Measurements from ENCODE around the gene ABCB11.

Gene ABCB11

GRCh38 chr2:168928113-168928831 is 102.9 kb downstream of the ABCB11 start:
- DNase-seq (ENCODE audit: low spot score): no peak

DNA sequence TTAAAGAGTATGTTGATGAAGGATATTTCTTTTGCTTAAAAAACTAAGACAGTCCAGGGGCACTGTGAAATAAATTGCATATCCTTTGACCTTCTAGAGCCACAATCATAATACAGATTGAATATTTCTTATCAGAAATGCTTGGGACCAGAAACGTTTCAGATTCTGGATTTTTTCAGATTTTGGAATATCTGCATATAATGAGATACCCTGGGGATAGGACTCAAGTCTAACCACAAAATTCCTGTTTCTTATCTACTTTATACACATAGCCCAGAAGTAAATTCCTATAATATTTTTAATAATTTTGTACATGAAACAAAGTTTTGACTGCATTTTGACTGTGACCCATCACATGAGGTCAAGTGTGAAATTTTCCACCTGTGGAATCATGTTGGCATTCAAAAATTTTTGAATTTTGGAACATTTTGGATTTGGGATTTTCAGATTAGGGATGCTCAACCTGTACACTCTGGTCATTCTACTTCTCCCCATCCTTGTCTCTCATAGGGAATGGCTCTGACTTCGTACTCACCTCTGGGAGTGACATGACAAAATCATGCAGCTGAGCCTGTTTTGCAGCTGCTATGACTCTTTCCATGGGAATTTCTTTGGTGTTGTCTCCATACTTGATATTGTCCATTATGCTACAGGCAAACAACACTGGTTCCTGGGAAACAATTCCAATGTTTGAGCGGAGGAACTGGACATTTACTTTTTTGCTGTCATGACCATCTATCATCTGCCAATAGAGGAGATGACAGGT is 104.3 kb downstream of the ABCB11 start:
- no peak for DNase-seq (ENCODE audit: low spot score)

- peak; percentile 37 for DNase-seq (ENCODE audit: low spot score)
These were observed 110.5 kb downstream of the ABCB11 start for GRCh38 chr2:168920504-168921157.

GRCh38 chr2:168916331-168916675 is 114.8 kb downstream of the ABCB11 start:
- DNase-seq (ENCODE audit: low spot score): no peak

- DNase-seq (ENCODE audit: low spot score): no peak
These were observed 115.4 kb downstream of the ABCB11 start for GRCh38 chr2:168915441-168916330.

DNA sequence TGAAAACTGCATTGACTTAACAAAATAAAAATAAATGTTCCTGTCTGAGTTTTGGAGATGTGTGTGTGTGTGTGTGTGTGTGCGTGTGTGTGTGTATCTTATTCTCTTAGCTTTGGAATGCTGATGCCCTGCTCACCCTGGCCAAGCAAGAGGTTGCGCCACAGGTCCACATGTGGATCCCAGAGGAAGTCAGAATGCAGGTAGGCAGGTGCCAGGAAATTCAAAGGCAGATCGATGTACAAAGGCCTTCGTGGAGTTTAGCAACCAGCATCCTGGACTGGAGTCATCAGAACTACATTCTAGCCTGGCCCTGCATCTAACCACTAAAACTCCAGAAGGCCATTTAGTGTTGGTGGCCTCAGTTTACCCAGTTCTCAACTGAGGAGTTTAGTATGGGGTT is 117.6 kb downstream of the ABCB11 start:
- DNase-seq (ENCODE audit: low spot score): no peak

GRCh38 chr2:168912901-168913369 is 118.2 kb downstream of the ABCB11 start:
- peak; percentile 21 for DNase-seq (ENCODE audit: low spot score)

GRCh38 chr2:168912466-168912865 is 118.7 kb downstream of the ABCB11 start:
- no peak for DNase-seq (ENCODE audit: low spot score)

DNA sequence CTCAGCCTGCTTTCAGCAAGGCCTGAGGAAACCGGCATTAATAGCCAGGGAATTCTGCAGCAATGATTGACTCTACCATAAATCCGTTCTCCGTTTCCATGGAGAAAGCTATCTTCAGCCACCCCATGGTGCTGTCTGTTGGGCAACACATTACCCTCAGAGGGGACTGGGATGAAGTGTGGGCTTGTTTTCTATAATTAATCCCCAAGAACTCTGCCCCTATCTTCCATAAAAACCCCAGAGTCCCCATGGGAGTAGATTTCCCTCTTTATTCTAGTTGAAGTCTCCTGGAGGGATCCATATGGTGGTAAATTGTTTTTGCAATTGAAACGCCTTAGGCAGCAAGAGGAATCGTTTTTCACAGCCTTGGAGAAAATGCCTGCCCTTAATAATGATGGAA is 120.8 kb downstream of the ABCB11 start:
- no peak for DNase-seq (ENCODE audit: low spot score)

- no peak for DNase-seq (ENCODE audit: low spot score)
These were observed 123.0 kb downstream of the ABCB11 start for GRCh38 chr2:168907940-168908662.

GRCh38 chr2:168904358-168904757 is 126.8 kb downstream of the ABCB11 start:
- no peak for DNase-seq (ENCODE audit: low spot score)

DNA sequence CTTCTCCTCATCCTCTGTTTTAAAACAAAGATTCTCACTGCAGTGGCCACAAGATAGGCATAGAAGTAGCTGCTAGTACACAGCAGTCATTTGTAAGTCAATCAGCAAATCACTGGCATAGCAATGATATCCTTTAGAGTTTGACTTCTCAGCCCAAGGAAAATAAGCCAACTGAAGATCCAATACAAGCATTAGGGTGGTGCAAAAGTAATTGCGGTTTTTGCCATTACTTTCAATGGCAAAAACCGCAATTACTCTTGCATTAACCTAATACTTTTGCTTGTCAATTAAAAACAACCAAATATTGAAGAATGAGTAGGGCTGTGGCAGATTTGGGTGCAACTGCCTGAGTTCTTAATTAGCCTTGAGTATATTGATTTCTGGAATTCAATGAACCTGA is 127.2 kb downstream of the ABCB11 start:
- no peak for DNase-seq (ENCODE audit: low spot score)

DNA sequence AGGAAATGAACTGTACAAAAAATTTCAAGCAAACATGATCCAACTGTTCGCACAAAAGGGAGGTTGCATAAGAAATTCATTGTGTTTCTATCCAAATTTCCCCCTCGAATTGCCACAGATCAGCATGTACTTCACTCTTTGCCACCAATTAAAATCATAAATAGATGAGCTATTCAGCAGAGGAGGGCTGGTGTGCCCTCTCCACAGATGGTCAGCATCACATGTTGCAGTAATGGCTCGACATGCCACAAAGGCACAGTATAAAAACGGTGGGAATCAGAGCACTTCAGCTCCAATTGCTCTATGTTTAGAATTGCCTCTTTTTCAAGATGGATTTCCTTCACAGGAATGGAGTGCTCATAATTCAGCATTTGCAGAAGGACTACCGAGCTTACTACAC is 130.1 kb downstream of the ABCB11 start, which contains the start of gene G6PC2:
TSS of gene G6PC2 (plus strand) at position 289 of the 400 bp plus-strand sequence. CDS start at position 330, 41 bp downstream.
- no peak for DNase-seq (ENCODE audit: low spot score)

- no peak for DNase-seq (ENCODE audit: low spot score)
These were observed 133.7 kb downstream of the ABCB11 start for GRCh38 chr2:168897449-168897848.

- no peak for DNase-seq (ENCODE audit: low spot score)
These were observed 134.3 kb downstream of the ABCB11 start for GRCh38 chr2:168896783-168897182.

- no peak for DNase-seq (ENCODE audit: low spot score)
These were observed 135.4 kb downstream of the ABCB11 start for GRCh38 chr2:168895771-168896170.

- no peak for DNase-seq (ENCODE audit: low spot score)
These were observed 136.4 kb downstream of the ABCB11 start for GRCh38 chr2:168894720-168895119.

GRCh38 chr2:168894101-168894500 is 137.0 kb downstream of the ABCB11 start:
- DNase-seq (ENCODE audit: low spot score): no peak

DNA sequence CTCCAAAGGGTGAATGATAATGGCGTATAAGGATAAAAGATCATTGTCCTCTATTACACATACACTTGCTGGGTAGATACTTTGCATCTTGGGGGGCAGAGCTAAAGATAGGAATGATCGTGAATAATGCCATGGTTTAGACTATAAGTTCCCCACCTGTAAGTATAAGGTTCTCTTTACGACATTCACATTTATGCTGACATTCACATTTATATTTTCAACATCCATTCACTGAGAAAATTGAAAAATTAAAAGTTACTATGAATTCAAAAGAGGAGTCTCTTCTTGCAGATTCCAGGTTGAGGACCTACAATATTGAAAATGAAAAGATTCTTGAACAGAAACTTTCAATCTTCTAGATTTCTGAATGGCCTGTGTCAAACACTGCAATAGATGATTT is 138.8 kb downstream of the ABCB11 start:
- DNase-seq (ENCODE audit: low spot score): no peak

DNA sequence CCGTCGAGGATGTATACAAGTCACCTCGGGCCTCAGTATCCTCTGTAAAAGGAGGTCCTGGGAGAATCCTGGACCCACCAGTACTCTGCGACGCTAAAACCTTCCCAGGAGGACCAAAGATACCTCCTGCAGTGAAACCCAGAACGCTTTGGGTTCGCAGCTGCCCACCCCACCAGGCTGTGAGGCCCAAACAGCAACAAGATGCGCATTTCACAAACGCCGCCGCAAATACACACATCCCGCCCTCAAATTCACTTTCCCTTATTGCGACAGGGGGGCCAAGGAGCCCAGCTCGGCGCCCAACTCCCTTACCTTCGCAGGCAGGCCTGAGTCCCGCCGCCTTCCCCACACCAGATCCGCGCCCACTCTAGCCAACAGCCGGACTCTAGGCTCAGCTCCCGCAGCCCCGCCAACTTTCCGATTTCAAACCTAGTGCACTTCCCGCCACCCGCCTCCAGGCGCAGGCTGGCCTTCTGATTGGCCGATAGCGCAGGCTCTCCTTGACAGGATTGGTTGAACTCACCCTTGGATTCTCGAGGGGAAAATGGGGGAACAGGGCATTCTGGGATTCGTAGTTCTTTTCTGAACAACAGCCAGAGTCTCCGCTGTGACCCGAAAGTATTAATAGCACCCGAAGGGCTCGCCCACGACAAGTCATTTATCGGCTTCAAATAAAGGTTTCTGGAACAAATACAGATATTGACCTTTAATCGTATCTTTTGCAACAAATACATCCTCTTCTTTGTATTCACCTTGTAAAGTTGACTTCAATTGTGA is 140.9 kb downstream of the ABCB11 start, which contains the start of gene SPC25:
TSS of gene SPC25 (minus strand) at position 425 of the 777 bp plus-strand sequence. CDS start 911 bp downstream, outside the sequence.
- DNase-seq (ENCODE audit: low spot score): peak; percentile 99
